ENCODE data around the gene URGCP.
A peak's percentile ranks its signal among the peaks of the same experiment; 100 is the strongest.

Gene URGCP

GRCh38 chr7:43876241-43876640, 30.2 kb downstream of the URGCP start:
- DNase-seq (ENCODE audit: low read depth) = no peak

GRCh38 chr7:43873300-43873699, 33.1 kb downstream of the URGCP start:
- peak; percentile 79 for DNase-seq (ENCODE audit: low read depth)

GRCh38 chr7:43872406-43873110, 33.8 kb downstream of the URGCP start:
- DNase-seq (ENCODE audit: low read depth) = peak; percentile 80

- no peak for DNase-seq (ENCODE audit: low read depth)
Measured at GRCh38 chr7:43871064-43871463, 35.3 kb downstream of the URGCP start.

- DNase-seq (ENCODE audit: low read depth) = no peak
Measured at GRCh38 chr7:43870316-43870715, 36.1 kb downstream of the URGCP start.

DNA sequence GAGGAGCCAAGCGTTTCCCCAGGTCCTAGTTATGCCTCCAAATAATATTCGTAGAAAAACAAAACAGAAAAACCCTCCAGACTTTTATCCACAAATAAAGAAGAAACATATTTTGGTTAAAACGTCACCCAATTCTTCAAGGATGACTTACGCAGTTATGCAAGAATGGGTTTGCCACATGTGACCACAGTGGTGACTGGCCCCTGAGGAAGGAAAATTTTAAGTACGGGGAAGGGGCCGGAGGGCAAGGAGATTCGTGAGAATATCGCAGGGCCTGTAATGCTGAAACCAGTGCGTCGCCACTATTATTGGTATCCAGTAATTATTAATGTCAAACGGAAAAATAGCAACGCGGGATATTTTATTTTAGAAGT, 36.5 kb downstream of the URGCP start:
- DNase-seq (ENCODE audit: low read depth) = peak; percentile 89

DNA sequence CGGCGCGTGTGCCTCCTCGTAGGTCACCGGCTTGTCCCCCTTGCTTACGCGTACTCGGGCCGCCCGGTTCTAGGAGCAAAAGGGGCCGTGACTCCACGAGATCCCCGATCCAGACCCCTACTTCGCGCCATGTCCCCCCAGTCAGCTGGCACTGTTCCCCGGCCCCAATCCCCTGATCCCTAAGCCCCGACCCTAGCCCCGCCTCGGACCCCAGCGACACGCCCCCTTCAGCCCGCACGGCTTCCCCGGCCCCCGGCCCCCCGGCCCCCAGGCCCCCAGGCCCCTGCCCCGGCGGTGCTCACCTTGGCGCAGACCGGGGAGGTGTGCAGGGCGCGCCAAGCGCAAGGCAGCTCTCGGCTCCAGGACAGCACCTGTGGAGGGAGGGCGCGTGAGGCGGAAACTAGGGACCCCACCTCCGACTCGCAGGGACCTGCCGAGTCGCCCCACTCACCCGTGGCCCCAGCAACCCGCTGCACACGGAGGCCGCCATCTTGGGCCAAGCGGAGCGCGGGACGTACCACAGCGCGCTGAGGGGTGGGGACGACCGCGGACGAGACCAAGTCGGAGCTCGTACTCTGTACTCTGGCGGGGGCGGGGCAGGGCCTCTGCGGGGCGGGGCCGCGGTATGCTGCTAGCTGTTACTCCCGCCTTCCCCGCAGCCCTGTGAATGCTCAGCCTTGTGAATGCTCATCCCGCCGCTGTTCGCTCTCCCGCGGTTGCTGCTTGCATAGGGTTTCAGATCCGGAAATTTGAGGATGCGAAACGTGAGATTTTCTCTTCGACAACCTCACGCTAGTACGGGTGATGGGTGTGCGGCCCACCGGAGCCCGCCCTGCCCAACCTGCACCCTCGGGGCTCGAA, 37.2 kb downstream of the URGCP start, which contains the start of gene MRPS24:
Gene MRPS24 (minus strand): TSS at position 512 of the 861 bp plus-strand sequence. CDS start 22 bp downstream, at position 490.
- DNase-seq (ENCODE audit: low read depth) = peak; percentile 96

DNA sequence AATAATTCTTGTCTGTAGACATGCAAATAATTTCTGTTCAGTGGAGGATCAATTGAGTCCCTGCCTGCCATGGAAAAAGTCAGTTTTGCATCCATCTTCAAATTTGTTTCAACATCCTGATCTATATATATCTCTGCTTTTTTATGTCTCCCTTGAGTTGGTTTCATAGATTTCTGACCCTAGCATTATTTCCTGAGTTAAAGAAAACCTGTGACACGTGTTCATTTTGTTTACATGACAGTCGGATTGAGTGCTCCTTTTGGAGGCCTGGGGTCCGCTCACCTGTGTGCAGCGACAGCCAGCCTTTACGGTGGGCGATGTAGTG, 37.8 kb downstream of the URGCP start:
- DNase-seq (ENCODE audit: low read depth) = no peak

- DNase-seq (ENCODE audit: low read depth) = no peak
Measured at GRCh38 chr7:43868181-43868580, 38.2 kb downstream of the URGCP start.

- DNase-seq (ENCODE audit: low read depth) = no peak
Measured at GRCh38 chr7:43865277-43865676, 41.1 kb downstream of the URGCP start.

DNA sequence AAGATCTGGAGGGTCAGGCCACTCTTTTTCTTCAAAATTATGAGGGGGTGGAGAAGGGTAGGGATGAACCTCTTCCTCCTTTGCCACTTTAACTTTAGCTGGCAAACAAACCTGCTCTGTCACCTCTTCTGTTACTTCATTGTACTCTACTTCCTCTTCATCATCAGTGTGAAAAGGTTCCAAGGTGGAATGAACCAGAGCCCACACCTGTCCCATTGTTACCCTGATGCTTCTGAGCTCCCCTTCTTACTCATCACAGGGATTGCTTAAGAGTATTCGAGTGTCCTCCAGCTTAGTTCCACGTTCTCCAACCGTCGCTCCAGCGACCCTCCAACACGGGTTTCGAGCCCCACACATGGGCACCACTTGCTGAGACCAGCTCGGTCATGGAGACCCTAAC, 42.3 kb downstream of the URGCP start:
- no peak for DNase-seq (ENCODE audit: low read depth)

GRCh38 chr7:43856996-43857395, 49.4 kb downstream of the URGCP start:
- DNase-seq (ENCODE audit: low read depth) = no peak

DNA sequence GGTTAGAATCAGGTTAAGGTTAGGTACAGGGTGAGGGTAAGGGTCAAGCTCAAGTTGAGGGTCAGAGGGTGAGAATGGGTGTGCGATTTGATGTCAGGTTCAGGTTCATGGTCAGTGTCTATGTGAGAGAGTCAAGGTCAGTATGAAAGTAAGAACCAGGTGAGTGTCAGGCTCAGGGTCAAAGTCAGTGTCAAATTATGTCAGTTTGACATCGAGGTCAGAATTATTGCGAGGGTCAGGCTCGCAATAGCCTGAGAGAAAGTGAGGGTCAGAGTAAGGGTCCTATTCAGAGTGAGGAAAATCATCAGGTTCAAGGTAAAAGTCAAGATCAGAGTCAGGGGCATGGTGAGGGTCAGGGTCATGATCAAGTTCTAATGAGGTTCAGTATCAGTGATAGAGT, 50.1 kb downstream of the URGCP start:
- no peak for DNase-seq (ENCODE audit: low read depth)

- DNase-seq (ENCODE audit: low read depth) = no peak
Measured at GRCh38 chr7:43855176-43855575, 51.2 kb downstream of the URGCP start.

DNA sequence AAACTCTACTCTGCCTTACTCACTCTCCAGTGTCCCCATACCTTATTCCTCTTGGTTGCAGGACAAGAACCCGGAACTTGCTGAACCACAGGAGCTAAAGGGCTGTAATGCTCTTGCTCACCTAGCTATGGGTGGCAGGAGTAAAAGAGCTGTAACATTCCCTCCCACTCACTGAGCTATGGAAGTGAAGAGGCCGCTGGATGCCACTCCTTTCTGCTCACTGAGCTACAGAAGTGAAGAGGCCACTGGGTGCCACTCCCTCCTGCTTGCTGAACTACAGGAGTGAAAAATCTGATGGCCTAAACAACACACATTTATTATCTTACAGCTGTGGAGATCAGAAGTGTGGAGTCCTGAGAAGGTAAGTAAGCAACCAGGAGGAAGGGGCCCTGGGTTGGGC, 54.6 kb downstream of the URGCP start:
- no peak for DNase-seq (ENCODE audit: low read depth)

DNA sequence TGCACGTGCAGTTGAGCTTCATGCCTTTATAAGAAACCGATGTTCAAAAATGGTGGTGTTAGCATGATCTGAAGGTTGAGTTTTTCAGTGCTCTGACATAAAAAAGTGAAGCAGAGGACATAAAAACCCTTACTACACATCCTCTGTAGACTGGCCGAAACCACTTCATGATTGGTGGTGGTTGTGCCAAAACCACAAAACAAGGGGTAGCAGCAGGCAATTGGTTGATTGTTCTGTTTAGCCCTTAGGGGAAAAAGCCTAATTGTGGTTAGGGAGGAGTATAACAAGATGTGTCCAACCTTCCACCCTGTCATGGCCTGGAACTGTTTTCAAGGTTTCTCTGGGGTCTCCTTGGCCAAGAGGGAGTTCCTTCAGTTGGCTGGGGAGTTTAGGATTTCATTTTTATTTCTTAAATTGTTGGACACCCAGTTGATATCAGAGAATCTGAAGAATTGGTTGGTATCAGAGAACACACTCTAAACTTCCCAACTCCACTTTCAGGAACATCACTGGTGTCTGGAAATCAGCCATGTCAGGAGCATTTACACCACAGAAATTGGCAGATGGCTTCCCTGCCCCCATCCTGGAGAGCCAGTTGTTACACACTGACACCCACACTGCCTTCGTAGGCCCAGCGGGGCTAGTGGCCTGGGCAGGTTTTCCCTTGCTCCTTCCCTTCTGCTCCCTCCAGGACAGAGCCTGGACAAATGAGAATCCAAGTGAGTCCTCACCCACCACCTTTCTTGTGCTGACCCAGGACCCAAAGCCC, 55.9 kb downstream of the URGCP start:
- no peak for DNase-seq (ENCODE audit: low read depth)

- no peak for DNase-seq (ENCODE audit: low read depth)
Measured at GRCh38 chr7:43849047-43849446, 57.3 kb downstream of the URGCP start.

GRCh38 chr7:43847496-43847895, 58.9 kb downstream of the URGCP start:
- no peak for DNase-seq (ENCODE audit: low read depth)

GRCh38 chr7:43844662-43845061, 61.7 kb downstream of the URGCP start:
- no peak for DNase-seq (ENCODE audit: low read depth)

- DNase-seq (ENCODE audit: low read depth) = no peak
Measured at GRCh38 chr7:43844257-43844656, 62.1 kb downstream of the URGCP start.

DNA sequence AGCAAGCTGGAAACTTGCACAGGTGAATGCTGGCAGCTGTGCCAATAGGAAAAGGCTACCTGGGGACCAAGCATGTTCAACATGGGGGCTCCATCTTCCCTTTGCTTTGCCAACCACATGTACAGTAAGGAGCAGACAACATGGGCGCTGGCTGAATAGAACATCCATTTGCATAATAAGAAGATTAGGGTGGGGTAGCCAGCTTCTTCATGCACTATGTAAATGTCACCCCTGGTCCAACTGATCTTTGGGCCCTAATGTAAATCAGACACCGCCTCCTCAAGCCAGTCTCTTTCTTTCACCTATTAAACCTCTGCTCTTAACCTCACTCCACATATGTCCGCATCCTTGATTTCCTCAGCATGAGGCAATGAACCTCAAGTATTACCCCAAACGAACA, 63.1 kb downstream of the URGCP start:
- no peak for DNase-seq (ENCODE audit: low read depth)

DNA sequence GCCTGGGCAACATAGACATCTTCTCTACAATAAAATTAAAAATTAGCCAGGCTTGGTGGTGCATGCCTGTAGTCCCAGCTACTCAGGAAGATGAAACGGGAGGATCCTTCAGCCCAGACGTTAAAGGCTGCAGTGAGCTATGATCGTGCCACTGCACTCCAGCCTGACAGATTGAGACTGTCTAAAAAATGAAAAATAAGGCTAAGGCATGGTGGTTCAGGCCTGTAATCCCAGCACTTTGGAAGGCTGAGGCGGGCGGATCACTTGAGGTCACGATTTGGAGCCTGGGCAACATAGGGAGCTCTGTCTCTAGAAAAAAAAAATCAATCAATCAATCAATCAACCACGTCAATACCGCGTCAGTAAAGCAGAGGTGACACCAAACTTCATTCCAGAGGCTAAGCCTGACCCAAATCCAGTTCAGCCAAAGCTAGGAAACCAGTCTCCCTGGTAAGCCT, 68.2 kb downstream of the URGCP start:
- DNase-seq (ENCODE audit: low read depth) = no peak
